ENCODE results near the gene SMAD6. TPM values are rescaled to one million over a fixed set of nuclear protein-coding genes. Genes with fewer than 3 reads are reported as not detected.

The SMAD6 gene
- total and polyA plus RNA-seq, 9 of the 15 experiments (the other 6 are each of a cell fraction or from before 2014, with no cell fraction given), result 0.10 to 15.5 (median 3.7) TPM

DNA sequence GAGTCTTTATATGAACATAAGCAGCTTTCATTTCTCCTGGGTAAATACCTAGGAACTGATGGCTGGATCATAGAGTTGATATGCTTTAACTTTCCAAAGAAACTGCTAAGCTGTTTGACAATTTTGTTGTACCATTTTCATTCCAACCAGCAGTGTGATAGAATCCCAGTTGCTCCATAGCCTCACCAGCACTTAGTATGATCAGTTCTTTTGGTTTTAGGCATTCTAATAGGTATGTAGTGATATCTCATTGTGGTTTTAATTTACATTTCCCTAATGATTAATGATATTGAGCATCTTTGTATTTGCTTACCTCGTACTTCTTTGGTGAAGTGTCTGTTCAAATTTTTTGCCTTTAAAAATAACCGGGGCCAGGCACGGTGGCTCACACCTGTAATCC is 38.4 kb upstream of the SMAD6 start:
- peaks cover 54% of the 10 kb centered on the region for H3K79me2 ChIP-seq (ENCODE audit: control insufficient read depth, insufficient read depth, low read length)
- H2AFZ ChIP-seq (ENCODE audit: low read depth, low read length), result no peak overlapping the region
- ATAC-seq (no peak), FAIRE-seq (no peak), DNase-seq (ENCODE audit: extremely low read depth in 1 of 4, low spot score in 3 of 4) (no peak)
- POLR2A ChIA-PET, result no interaction called here
- no peak overlapping the region for H3K9ac ChIP-seq (ENCODE audit: insufficient read depth in 1 of 2, low read depth in 2 of 2, low read length in 2 of 2)
- H3K4me2 ChIP-seq (ENCODE audit: insufficient read depth, low read length), result no peak overlapping the region
- peaks cover 69% of the 10 kb centered on the region for H3K36me3 ChIP-seq (ENCODE audit: control insufficient read depth, insufficient read depth, low read length)
- H3K27ac ChIP-seq (ENCODE audit: extremely low read depth, low read depth, low read length), result peak overlapping the region; percentile 99; the same call in 1 of the 3 replicates
- no TSS peak for BruUV-seq (replicated peaks)
- H3K4me3 ChIP-seq, result no peak overlapping the region
- H3K9me1 ChIP-seq (ENCODE audit: control insufficient read depth, insufficient read depth, low read length), result no peaks in the 10 kb centered on the region
- CTCF ChIA-PET (ENCODE audit: low intra/inter-chr PET ratio), result no interaction called here
- TF ChIP-seq MAFK (IDR thresholded peaks at IDR 0.05; ENCODE audit: low read length) (no peak), ZNF184 (CRISPR knock-in tag; IDR thresholded peaks at IDR 0.05) (0 out of 2 replicates have a peak, but pooled peaks have one; percentile 15)
- intact Hi-C loops (cut with micrococcal nuclease), result no loop called here
- in situ Hi-C loops (cut with MboI), result no loop called here
- H4K20me1 ChIP-seq (replicated peaks; ENCODE audit: control insufficient read depth, insufficient read depth, low read length), result no peaks in the 10 kb centered on the region
- WGBS (ENCODE audit: insufficient coverage, low coverage, missing lambda C conversion rate), result 96% methylated on average over 2 of the region's 3 CpGs
- no peaks in the 10 kb centered on the region for H3K27me3 ChIP-seq (ENCODE audit: control insufficient read depth in 2 of 2, insufficient read depth in 2 of 2, low read length in 2 of 2)
- H3K4me1 ChIP-seq (replicated peaks in 1 of 2; ENCODE audit: control insufficient read depth in 2 of 2, insufficient read depth in 2 of 2, low read length in 2 of 2), result peaks cover 28 to 30% of the 10 kb centered on the region in 2 experiments
- H3K9me3 ChIP-seq (replicated peaks; ENCODE audit: control insufficient read depth, insufficient read depth, low read depth, low read length), result no peaks in the 10 kb centered on the region; the same call in 1 of the 2 replicates

DNA sequence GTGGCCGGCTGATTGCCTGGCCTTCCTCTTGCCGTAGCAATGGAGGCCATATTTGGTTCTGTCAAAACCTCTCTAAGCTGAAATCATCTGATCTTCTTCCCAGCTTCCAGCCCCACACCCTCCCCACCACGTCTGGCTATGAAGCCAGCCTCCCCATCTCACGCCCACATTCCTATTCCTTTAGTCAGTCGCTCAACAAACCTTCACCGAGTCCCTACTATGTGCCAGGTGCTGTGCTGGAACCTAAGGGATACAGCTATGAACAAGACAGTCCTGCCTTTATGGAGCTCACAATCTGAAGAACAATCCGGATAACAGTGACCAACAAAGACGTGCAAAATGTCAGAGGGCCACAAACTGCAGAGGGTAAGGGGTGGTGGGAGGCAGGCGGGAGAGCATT is 31.9 kb upstream of the SMAD6 start:
- DNase-seq (ENCODE audit: extremely low read depth in 1 of 4, low spot score in 3 of 4), result no peak
- TF ChIP-seq XRCC3 (IDR thresholded peaks at IDR 0.05) (no peak), GTF2E2 (tag; IDR thresholded peaks at IDR 0.05) (no peak), ZKSCAN1 (IDR thresholded peaks at IDR 0.05; ENCODE audit: low read depth, low read length) (peak; percentile 91), HDAC2 (IDR thresholded peaks at IDR 0.05) (no peak)
- H3K79me2 ChIP-seq (ENCODE audit: control insufficient read depth, insufficient read depth, low read length), result peaks cover 33% of the 10 kb centered on the region
- no TSS peak for BruUV-seq (replicated peaks)
- H3K4me3 ChIP-seq, result no peak overlapping the region
- H3K4me2 ChIP-seq (ENCODE audit: insufficient read depth, low read length), result no peak overlapping the region
- intact Hi-C loops (cut with micrococcal nuclease), result loop anchor here (5.0 kb wide), 1 partner anchor 43 kb away; no protein-coding TSS in a partner anchor
- H4K20me1 ChIP-seq (replicated peaks; ENCODE audit: control insufficient read depth, insufficient read depth, low read length), result peaks cover 3% of the 10 kb centered on the region; the same call in 1 of the 2 replicates
- H2AFZ ChIP-seq (ENCODE audit: low read depth, low read length), result no peak overlapping the region
- CTCF ChIA-PET (ENCODE audit: low intra/inter-chr PET ratio), result no interaction called here
- WGBS (ENCODE audit: insufficient coverage, low coverage, missing lambda C conversion rate), result 76% methylated on average over 8 of the region's 9 CpGs
- no peak for FAIRE-seq
- no peaks in the 10 kb centered on the region for H3K9me1 ChIP-seq (ENCODE audit: control insufficient read depth, insufficient read depth, low read length)
- ATAC-seq, result no peak
- no peaks in the 10 kb centered on the region; the same call in 1 of the 2 replicates for H3K9me3 ChIP-seq (replicated peaks; ENCODE audit: control insufficient read depth, insufficient read depth, low read depth, low read length)
- in situ Hi-C loops (cut with MboI), result no loop called here
- H3K9ac ChIP-seq (ENCODE audit: insufficient read depth in 1 of 2, low read depth in 2 of 2, low read length in 2 of 2), result peak overlapping the region in 1 of 2 experiments; percentile 70; a peak in 2 of 4 replicates
- POLR2A ChIA-PET, result interaction anchor here (0.8 to 1.6 kb wide), 2 partner anchors 8 to 21 kb away, joined by 5 to 7 read pairs; no protein-coding TSS in a partner anchor
- no peaks in the 10 kb centered on the region for H3K27me3 ChIP-seq (ENCODE audit: control insufficient read depth in 2 of 2, insufficient read depth in 2 of 2, low read length in 2 of 2)
- peak overlapping the region; percentile 21; the same call in 2 of the 3 replicates for H3K27ac ChIP-seq (ENCODE audit: extremely low read depth, low read depth, low read length)
- H3K4me1 ChIP-seq (replicated peaks in 1 of 2; ENCODE audit: control insufficient read depth in 2 of 2, insufficient read depth in 2 of 2, low read length in 2 of 2), result peaks cover 19 to 28% of the 10 kb centered on the region in 2 experiments
- peaks cover 78% of the 10 kb centered on the region for H3K36me3 ChIP-seq (ENCODE audit: control insufficient read depth, insufficient read depth, low read length)

Measured in K562 (cell line).